Testis (tissue), 3 donors: ENCODE results near the gene PHF23. TPM values are rescaled to one million over a fixed set of nuclear protein-coding genes. Genes with fewer than 3 reads are reported as not detected.

ENCODE experiments used
- DNase-seq: peaks from one replicate; pipeline ENCODE4 v3.0.0-alpha.2; 2019
- H3K27ac ChIP-seq, 2 donors: fragments of 200-600 bp; sonication (generic); one replicate each; pipeline ENCODE4 v1.5.1; 2019
- H3K27me3 ChIP-seq: fragments of 200-600 bp; sonication (generic); one replicate; pipeline ENCODE4 v1.5.1; 2019
- H3K36me3 ChIP-seq: fragments of 200-600 bp; sonication (generic); one replicate; pipeline ENCODE4 v1.5.1; 2017; ENCODE audit warnings: low read depth; ENCODE audit errors: missing control alignments
- H3K4me1 ChIP-seq: fragments of 200-600 bp; sonication (generic); one replicate; pipeline ENCODE4 v1.5.1; 2019
- H3K4me3 ChIP-seq, 2 donors: fragments of 200-600 bp; sonication (generic); one replicate each; pipeline ENCODE4 v1.5.1; 2017 to 2019
- H3K9me3 ChIP-seq: fragments of 200-600 bp; sonication (generic); one replicate; pipeline ENCODE4 v1.5.1; 2017
- POLR2A ChIP-seq: fragments of 450-650 bp; IDR thresholded peaks from one replicate; pipeline ENCODE4 v1.6.1; 2017; ENCODE audit warnings: antibody characterized with exemption, mild to moderate bottlenecking, moderate library complexity
- WGBS, 2 donors: methylation state at CpG; one replicate each; pipeline ENCODE4 v1.1.5; 2018; 5-methylcytosine and 5-hydroxymethylcytosine counted together
- intact Hi-C: fragments of 100-400 bp; cut with DNase I; formaldehyde crosslinking; loops from one replicate; pipeline ENCODE4 v1.15.1; 2023; ENCODE audit warnings: low total_unique reads
- polyA plus RNA-seq: library from polyadenylated mRNA; stranded (reverse); fragments of 350-450 nt; fragmentation: Illumina TruSeq; extraction: RNeasy Lipid Tissue Mini Kit (QIAGEN cat#74804); gene quantifications from one replicate; pipeline ENCODE4 v1.2.3, GENCODE V29; 2014; ENCODE audit warnings: low read depth, low replicate concordance; ENCODE audit not compliant: insufficient read depth
- total RNA-seq, 2 donors: library from RNA; depleted of rRNA; stranded (reverse); fragments of >200 nt; gene quantifications; one replicate each; pipeline ENCODE4 v1.2.3, GENCODE V29; 2016
- TF ChIP-seq, protein P1 (sequence below), 3 experiments: fragments of 450-650 bp in 2 of 3; fragments of 200-600 bp in 1 of 3; sonication (generic) in 1 of 3; IDR thresholded peaks; one replicate each; pipeline ENCODE4 v1.5.1; 2016 to 2019; ENCODE audit warnings: antibody characterized with exemption in 3 of 3, mild to moderate bottlenecking in 2 of 3, moderate library complexity in 1 of 3

The PHF23 gene
- total and polyA plus RNA-seq, 3 donors from 2014 or later, result 53.4 to 61.6 (median 54.9) TPM

DNA sequence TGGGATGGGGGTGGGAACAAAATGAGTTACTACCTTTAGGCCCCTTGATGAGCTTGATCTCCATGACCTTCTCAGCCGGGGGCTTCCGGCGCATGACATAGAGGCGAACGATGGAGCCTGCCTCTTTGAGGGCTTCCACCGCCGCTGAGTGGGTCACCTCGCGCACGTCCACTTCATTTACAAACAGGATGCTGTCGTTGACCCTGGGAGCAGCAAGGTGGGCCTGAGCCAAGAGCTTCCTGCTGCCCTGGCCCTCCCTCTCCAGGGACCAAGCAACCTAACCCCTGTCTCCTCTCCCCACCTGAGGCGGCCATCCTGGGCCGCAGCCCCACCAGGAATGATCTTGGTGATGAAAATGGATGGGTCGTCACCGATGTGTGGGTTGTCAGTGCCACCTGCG is 35.9 kb downstream of the PHF23 start:
- peaks cover 37% of the 10 kb centered on the region for H3K4me1 ChIP-seq
- H3K27ac ChIP-seq, result no peak overlapping the region
- no peaks in the 10 kb centered on the region for H3K9me3 ChIP-seq
- H3K27me3 ChIP-seq, result no peaks in the 10 kb centered on the region
- intact Hi-C loops, result no loop called here
- H3K36me3 ChIP-seq, result no peaks in the 10 kb centered on the region
- no peak for DNase-seq
- no peak overlapping the region for H3K4me3 ChIP-seq
- TF ChIP-seq, protein P1, sequence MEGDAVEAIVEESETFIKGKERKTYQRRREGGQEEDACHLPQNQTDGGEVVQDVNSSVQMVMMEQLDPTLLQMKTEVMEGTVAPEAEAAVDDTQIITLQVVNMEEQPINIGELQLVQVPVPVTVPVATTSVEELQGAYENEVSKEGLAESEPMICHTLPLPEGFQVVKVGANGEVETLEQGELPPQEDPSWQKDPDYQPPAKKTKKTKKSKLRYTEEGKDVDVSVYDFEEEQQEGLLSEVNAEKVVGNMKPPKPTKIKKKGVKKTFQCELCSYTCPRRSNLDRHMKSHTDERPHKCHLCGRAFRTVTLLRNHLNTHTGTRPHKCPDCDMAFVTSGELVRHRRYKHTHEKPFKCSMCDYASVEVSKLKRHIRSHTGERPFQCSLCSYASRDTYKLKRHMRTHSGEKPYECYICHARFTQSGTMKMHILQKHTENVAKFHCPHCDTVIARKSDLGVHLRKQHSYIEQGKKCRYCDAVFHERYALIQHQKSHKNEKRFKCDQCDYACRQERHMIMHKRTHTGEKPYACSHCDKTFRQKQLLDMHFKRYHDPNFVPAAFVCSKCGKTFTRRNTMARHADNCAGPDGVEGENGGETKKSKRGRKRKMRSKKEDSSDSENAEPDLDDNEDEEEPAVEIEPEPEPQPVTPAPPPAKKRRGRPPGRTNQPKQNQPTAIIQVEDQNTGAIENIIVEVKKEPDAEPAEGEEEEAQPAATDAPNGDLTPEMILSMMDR (IDR thresholded peaks at IDR 0.05), result no peak
- no peak for TF ChIP-seq POLR2A
- 88 to 93% methylated on average over 6 to 16 of the region's 16 CpGs for WGBS, 2 donors

DNA sequence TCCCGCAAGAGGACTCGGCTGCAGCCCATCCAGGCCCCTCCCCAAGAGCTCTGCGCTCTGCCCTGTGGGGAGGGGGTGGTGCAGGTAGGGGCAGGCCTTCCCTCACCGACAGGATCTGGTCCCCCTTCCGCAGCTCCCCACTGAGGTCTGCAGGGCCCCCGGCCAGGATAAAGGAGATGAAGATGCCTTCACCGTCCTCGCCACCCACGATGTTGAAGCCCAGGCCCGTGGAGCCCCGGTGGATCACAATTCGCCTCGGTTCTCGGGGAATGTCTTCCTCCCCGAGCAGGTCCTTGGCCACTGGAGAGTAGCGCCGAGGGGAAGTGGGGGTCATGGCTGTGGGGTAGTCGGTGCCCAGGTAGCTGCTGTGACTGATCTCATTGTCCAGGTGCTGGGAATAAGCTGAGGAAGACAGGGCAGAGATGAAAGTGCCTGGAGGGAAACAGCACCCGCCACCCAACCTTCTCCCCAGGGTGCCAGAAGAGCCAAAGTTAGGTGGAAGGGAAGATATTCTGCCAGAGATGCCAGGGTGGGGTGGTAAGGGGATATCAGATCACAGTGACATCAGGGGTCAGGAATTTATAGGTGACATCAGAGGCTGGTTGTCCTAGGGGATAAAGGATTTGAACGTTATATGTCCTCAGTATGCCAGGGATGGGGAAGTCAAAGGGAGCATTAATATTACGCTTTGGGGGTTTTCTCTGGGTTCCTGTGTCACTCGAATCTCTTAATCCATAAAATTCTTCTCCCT is 42.4 kb downstream of the PHF23 start:
- TF ChIP-seq, protein P1 (IDR thresholded peaks at IDR 0.05), result no peak
- no peak for TF ChIP-seq POLR2A
- no peak for DNase-seq
- Histone ChIP-seq H3K4me3 (no peak overlapping the region), H3K9me3 (no peaks in the 10 kb centered on the region), H3K27ac (no peak overlapping the region), H3K4me1 (no peaks in the 10 kb centered on the region), H3K36me3 (no peaks in the 10 kb centered on the region), H3K27me3 (no peaks in the 10 kb centered on the region)
- WGBS, 2 donors, result 90 to 91% methylated on average over 16 to 22 of the region's 22 CpGs
- intact Hi-C loops, result no loop called here

DNA sequence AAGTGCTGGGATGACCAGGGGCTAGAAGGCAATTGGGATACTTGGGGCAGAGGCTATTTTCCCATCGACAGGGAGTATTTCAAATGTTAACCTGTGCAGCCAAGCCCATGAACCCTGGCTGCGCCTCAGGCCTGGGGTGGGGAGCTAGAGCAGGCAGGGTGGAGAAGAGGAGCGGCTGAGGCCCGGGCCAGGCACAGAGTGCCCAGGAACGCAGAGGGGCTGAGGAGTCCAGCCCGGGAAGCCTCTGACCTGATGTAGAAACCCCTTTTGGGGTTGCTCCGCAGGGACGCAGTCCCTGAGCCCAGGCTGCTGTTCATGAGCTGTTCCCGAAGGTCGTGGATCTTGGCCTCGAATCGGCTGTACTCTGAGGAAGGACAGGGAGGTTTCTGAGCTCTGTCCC is 43.3 kb downstream of the PHF23 start:
- no peaks in the 10 kb centered on the region for H3K27me3 ChIP-seq
- 90 to 100% methylated on average over 1 to 12 of the region's 12 CpGs for WGBS, 2 donors
- intact Hi-C loops, result no loop called here
- no peaks in the 10 kb centered on the region for H3K36me3 ChIP-seq
- no peak overlapping the region for H3K4me3 ChIP-seq
- no peak for DNase-seq
- no peaks in the 10 kb centered on the region for H3K9me3 ChIP-seq
- TF ChIP-seq, protein P1 (IDR thresholded peaks at IDR 0.05), result no peak
- no peaks in the 10 kb centered on the region for H3K4me1 ChIP-seq
- no peak overlapping the region for H3K27ac ChIP-seq

DNA sequence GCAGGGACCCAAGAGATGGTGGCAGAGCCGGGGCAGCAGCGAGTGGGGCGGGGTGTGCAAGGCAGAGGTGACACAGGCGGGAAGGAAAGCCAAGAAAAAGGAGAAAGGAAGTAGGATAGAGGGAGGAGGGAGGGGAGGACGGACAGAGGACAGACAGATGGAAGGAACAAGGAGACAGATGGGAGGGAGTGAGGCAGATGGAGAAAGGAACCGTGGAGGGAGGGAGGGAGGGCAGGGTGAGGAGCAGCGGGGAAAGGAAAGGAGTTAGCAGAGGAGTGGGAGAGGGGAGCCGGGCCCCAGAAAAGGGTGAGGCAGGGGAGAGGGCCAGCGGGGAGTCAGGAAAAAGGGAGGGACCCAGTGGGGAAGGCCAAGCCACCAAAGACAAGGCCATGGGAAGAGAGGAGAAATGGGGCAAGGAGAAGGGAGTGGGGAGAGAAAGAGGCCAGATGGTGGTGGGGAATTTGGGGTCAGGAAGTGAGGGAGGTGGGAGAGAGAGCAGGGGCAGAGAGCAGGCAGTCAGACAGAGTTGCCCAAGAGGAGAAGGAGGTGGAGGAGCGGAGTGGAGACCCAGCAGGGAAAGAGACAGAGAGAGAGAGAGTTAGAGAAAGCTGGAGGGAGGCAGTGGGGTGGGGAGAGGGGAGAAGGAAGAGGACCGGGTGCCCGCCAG is 46.9 kb downstream of the PHF23 start:
- Histone ChIP-seq H3K27ac (no peak overlapping the region), H3K4me1 (no peaks in the 10 kb centered on the region), H3K27me3 (no peaks in the 10 kb centered on the region), H3K36me3 (no peaks in the 10 kb centered on the region), H3K9me3 (no peaks in the 10 kb centered on the region), H3K4me3 (no peak overlapping the region)
- intact Hi-C loops, result no loop called here
- no peak for DNase-seq
- WGBS, 2 donors, result 77 to 81% methylated on average over 12 of the region's 12 CpGs
- TF ChIP-seq POLR2A, result no peak
- TF ChIP-seq, protein P1 (IDR thresholded peaks at IDR 0.05), result no peak
